ENCODE results near the gene BPNT1. TPM values are rescaled to one million over a fixed set of nuclear protein-coding genes. Genes with fewer than 3 reads are reported as not detected.

Gene BPNT1
- total and polyA plus RNA-seq, 2 of the 13 experiments (the other 11 are each of a cell fraction or from before 2014, with no cell fraction given) = 35.2 to 43.9 TPM

DNA sequence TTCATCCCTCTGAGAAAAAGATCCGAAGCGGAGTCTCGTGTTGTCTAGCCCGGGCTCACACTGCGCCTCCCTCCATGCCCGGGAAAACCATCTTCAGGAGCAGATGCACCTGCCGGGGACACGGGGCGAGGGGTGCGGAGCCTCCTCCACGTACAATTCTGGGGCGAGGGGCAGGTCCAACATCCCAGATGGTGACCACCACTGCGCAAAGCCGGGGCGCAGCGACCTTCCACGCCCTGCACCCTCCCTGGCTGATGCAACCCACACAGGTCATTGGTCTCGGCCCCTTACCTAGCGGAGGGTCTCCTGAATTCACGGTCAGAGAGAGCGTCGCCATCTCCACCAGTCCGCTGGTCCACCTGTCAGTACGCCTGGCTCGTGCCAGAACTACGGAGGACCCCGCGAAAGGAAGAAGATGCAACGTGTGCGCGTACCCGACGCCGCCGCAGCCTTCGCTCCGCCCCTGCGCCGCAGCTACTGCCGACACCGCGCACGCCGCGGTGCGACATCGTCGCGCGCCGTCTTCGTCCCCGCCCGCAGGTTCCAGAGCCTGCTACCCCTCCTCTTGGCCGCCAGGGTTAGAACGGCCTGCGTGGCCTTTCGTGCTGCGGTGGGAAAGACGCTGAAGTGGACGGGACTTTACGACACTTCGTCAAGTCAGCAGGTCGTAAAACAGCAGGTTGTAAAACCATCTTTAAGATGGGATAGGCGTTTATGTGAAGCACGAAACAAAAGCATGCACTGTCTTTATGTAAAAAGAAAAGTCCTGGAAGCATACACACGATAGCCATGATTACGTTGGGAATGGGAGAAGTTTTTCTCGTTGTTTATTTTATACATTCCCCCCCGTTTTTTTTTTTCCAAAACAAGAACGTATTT is 43.3 kb downstream of the BPNT1 start, which contains the start of gene EPRS1 (continued):
- TF ChIP-seq, protein P1, sequence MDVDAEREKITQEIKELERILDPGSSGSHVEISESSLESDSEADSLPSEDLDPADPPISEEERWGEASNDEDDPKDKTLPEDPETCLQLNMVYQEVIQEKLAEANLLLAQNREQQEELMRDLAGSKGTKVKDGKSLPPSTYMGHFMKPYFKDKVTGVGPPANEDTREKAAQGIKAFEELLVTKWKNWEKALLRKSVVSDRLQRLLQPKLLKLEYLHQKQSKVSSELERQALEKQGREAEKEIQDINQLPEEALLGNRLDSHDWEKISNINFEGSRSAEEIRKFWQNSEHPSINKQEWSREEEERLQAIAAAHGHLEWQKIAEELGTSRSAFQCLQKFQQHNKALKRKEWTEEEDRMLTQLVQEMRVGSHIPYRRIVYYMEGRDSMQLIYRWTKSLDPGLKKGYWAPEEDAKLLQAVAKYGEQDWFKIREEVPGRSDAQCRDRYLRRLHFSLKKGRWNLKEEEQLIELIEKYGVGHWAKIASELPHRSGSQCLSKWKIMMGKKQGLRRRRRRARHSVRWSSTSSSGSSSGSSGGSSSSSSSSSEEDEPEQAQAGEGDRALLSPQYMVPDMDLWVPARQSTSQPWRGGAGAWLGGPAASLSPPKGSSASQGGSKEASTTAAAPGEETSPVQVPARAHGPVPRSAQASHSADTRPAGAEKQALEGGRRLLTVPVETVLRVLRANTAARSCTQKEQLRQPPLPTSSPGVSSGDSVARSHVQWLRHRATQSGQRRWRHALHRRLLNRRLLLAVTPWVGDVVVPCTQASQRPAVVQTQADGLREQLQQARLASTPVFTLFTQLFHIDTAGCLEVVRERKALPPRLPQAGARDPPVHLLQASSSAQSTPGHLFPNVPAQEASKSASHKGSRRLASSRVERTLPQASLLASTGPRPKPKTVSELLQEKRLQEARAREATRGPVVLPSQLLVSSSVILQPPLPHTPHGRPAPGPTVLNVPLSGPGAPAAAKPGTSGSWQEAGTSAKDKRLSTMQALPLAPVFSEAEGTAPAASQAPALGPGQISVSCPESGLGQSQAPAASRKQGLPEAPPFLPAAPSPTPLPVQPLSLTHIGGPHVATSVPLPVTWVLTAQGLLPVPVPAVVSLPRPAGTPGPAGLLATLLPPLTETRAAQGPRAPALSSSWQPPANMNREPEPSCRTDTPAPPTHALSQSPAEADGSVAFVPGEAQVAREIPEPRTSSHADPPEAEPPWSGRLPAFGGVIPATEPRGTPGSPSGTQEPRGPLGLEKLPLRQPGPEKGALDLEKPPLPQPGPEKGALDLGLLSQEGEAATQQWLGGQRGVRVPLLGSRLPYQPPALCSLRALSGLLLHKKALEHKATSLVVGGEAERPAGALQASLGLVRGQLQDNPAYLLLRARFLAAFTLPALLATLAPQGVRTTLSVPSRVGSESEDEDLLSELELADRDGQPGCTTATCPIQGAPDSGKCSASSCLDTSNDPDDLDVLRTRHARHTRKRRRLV (CRISPR knock-in tag; IDR thresholded peaks at IDR 0.05) = 0 out of 2 replicates have a peak, but pooled peaks have one; percentile 67
- no peak for TF ChIP-seq RFX1 (IDR thresholded peaks at IDR 0.05)
- no peak; the same call in 1 of the 2 replicates for TF ChIP-seq ZNF343 (CRISPR knock-in tag; IDR thresholded peaks at IDR 0.05)
- TF ChIP-seq, protein P2, sequence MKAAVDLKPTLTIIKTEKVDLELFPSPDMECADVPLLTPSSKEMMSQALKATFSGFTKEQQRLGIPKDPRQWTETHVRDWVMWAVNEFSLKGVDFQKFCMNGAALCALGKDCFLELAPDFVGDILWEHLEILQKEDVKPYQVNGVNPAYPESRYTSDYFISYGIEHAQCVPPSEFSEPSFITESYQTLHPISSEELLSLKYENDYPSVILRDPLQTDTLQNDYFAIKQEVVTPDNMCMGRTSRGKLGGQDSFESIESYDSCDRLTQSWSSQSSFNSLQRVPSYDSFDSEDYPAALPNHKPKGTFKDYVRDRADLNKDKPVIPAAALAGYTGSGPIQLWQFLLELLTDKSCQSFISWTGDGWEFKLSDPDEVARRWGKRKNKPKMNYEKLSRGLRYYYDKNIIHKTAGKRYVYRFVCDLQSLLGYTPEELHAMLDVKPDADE (CRISPR knock-in tag; IDR thresholded peaks at IDR 0.05) = no peak
- no peak for TF ChIP-seq NR2F1 (CRISPR knock-in tag; IDR thresholded peaks at IDR 0.05)
- TF ChIP-seq HOXA7 (CRISPR knock-in tag; IDR thresholded peaks at IDR 0.05) = no peak
- TF ChIP-seq BORCS8-MEF2B (CRISPR knock-in tag; IDR thresholded peaks at IDR 0.05) = peak; percentile 95
- TF ChIP-seq, protein P3, sequence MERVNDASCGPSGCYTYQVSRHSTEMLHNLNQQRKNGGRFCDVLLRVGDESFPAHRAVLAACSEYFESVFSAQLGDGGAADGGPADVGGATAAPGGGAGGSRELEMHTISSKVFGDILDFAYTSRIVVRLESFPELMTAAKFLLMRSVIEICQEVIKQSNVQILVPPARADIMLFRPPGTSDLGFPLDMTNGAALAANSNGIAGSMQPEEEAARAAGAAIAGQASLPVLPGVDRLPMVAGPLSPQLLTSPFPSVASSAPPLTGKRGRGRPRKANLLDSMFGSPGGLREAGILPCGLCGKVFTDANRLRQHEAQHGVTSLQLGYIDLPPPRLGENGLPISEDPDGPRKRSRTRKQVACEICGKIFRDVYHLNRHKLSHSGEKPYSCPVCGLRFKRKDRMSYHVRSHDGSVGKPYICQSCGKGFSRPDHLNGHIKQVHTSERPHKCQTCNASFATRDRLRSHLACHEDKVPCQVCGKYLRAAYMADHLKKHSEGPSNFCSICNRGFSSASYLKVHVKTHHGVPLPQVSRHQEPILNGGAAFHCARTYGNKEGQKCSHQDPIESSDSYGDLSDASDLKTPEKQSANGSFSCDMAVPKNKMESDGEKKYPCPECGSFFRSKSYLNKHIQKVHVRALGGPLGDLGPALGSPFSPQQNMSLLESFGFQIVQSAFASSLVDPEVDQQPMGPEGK (CRISPR knock-in tag; IDR thresholded peaks at IDR 0.05) = peak; percentile 40; the same call in 1 of the 2 replicates
- TF ChIP-seq ZNF577 (CRISPR knock-in tag; IDR thresholded peaks at IDR 0.05; ENCODE audit: borderline replicate concordance, low read depth) = no peak
- TF ChIP-seq MEF2D (CRISPR knock-in tag; IDR thresholded peaks at IDR 0.05) = peak; percentile 70; the same call in 1 of the 2 replicates
- no peak for TF ChIP-seq LCORL (IDR thresholded peaks at IDR 0.05)
- TF ChIP-seq LCORL (CRISPR knock-in tag; IDR thresholded peaks at IDR 0.05) = no peak; the same call in 1 of the 2 replicates
- no peak for TF ChIP-seq RBAK (CRISPR knock-in tag; IDR thresholded peaks at IDR 0.05)
- TF ChIP-seq ZSCAN21 (CRISPR knock-in tag; IDR thresholded peaks at IDR 0.05; ENCODE audit: borderline replicate concordance) = 0 out of 2 replicates have a peak, but pooled peaks have one; percentile 75
- peak; percentile 98 for TF ChIP-seq ZNF501 (CRISPR knock-in tag; IDR thresholded peaks at IDR 0.05)
- peak; percentile 70 for TF ChIP-seq FOXA3 (CRISPR knock-in tag; IDR thresholded peaks at IDR 0.05)
- TF ChIP-seq HCFC1 (IDR thresholded peaks at IDR 0.05; ENCODE audit: low read depth, low read length) = peak; percentile 46; the same call in 1 of the 2 replicates
- peak; percentile 91; the same call in 1 of the 2 replicates for TF ChIP-seq ZNF138 (CRISPR knock-in tag; IDR thresholded peaks at IDR 0.05; ENCODE audit: low read depth)
- TF ChIP-seq HIVEP1 (CRISPR knock-in tag; IDR thresholded peaks at IDR 0.05) = peak; percentile 81

Measured in HepG2 (cell line).